Activated naive CD4-positive, alpha-beta T cell treated with anti-CD3 and anti-CD28 coated beads, Interleukin-2, amount 50 U/mL, for 24 hours (primary cell): ENCODE results near the gene TMCO5A.

Experiments
- H3K27ac Mint-ChIP-seq: one replicate; pipeline ENCODE4 v1.8.0; 2021; ENCODE audit warnings: mild to moderate bottlenecking, mixed read lengths
- H3K27me3 Mint-ChIP-seq: one replicate; pipeline ENCODE4 v1.8.0; 2021; ENCODE audit warnings: mixed read lengths
- H3K36me3 Mint-ChIP-seq: one replicate; pipeline ENCODE4 v1.8.0; 2021; ENCODE audit warnings: mixed read lengths
- H3K4me1 Mint-ChIP-seq: one replicate; pipeline ENCODE4 v1.8.0; 2021; ENCODE audit warnings: mixed read lengths
- H3K4me3 Mint-ChIP-seq: one replicate; pipeline ENCODE4 v1.8.0; 2021; ENCODE audit warnings: mild to moderate bottlenecking, mixed read lengths
- H3K9me3 Mint-ChIP-seq: one replicate; pipeline ENCODE4 v1.8.0; 2021; ENCODE audit warnings: mixed read lengths

The TMCO5A gene

DNA sequence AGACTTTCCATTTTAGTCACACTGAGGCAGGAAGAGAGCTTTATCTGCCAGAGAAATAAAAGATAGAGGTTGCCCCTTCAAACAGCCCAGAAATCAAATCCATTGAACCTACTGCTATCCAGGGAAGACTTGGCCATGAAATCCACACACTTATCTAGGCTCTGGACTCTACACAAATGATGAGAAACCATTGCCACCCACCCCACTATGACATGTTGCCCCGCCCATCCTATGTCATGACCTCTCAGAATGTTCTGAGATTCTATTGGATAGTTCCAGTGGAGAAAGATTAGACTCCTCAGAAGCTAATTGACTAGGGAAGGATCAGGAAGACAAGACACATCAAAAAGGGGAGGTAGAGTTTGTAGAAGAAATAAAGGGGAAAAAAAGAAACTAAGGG, at the start of gene TMCO5A:
Gene TMCO5A (plus strand): TSS at position 301 of the 400 bp plus-strand sequence. CDS start 1,684 bp downstream, outside the sequence.
- Mint-ChIP-seq H3K27me3 (peaks cover 6% of the 10 kb centered on the region), H3K27ac (no peak within 1 kb of the TSS), H3K36me3 (no peaks in the 10 kb centered on the region), H3K4me3 (no peak within 1 kb of the TSS), H3K9me3 (no peaks in the 10 kb centered on the region), H3K4me1 (no peaks in the 10 kb centered on the region)

- H3K27ac Mint-ChIP-seq, result no peak overlapping the region
- H3K4me3 Mint-ChIP-seq, result no peak overlapping the region
- peaks cover 16% of the 10 kb centered on the region for H3K27me3 Mint-ChIP-seq
- no peaks in the 10 kb centered on the region for H3K9me3 Mint-ChIP-seq
- no peaks in the 10 kb centered on the region for H3K4me1 Mint-ChIP-seq
- H3K36me3 Mint-ChIP-seq, result no peaks in the 10 kb centered on the region
These were observed 48.8 kb upstream of the TMCO5A start for GRCh38 chr15:37885651-37886050.

GRCh38 chr15:37888356-37888755, 46.1 kb upstream of the TMCO5A start:
- no peaks in the 10 kb centered on the region for H3K4me1 Mint-ChIP-seq
- H3K9me3 Mint-ChIP-seq, result no peaks in the 10 kb centered on the region
- peaks cover 9% of the 10 kb centered on the region for H3K27me3 Mint-ChIP-seq
- no peak overlapping the region for H3K27ac Mint-ChIP-seq
- H3K36me3 Mint-ChIP-seq, result no peaks in the 10 kb centered on the region
- H3K4me3 Mint-ChIP-seq, result no peak overlapping the region

- H3K9me3 Mint-ChIP-seq, result no peaks in the 10 kb centered on the region
- no peaks in the 10 kb centered on the region for H3K36me3 Mint-ChIP-seq
- H3K4me1 Mint-ChIP-seq, result no peaks in the 10 kb centered on the region
- no peak overlapping the region for H3K27ac Mint-ChIP-seq
- no peak overlapping the region for H3K4me3 Mint-ChIP-seq
- H3K27me3 Mint-ChIP-seq, result peaks cover 2% of the 10 kb centered on the region
These were observed 42.6 kb upstream of the TMCO5A start for GRCh38 chr15:37891766-37892368.

GRCh38 chr15:37893309-37893708, 41.1 kb upstream of the TMCO5A start:
- no peak overlapping the region for H3K27ac Mint-ChIP-seq

DNA sequence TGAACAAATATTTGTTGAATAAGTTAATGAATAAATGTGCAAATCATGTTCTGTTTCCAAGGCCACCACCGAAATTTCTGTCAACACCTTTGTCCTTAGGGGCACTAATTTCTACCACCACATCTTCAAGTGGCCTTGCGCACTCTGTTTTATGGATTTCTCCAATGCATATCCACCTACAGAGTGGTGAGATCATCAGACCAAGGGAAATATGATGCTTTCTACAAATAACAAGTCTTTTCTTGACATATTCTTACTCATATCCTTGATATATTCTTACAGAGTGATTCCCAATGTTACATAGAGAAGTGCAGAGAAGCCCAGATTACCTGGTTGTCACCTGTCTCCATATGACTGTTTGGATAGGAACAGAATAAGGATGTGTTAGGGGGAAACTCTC, 36.1 kb upstream of the TMCO5A start:
- no peak overlapping the region for H3K27ac Mint-ChIP-seq
- no peak overlapping the region for H3K4me3 Mint-ChIP-seq
- H3K27me3 Mint-ChIP-seq, result no peaks in the 10 kb centered on the region
- no peaks in the 10 kb centered on the region for H3K36me3 Mint-ChIP-seq
- H3K9me3 Mint-ChIP-seq, result no peaks in the 10 kb centered on the region
- no peaks in the 10 kb centered on the region for H3K4me1 Mint-ChIP-seq

More at GRCh38 chr15:37893309-37893708, 41.1 kb upstream of the TMCO5A start:
- Mint-ChIP-seq H3K4me1 (no peaks in the 10 kb centered on the region), H3K36me3 (no peaks in the 10 kb centered on the region), H3K4me3 (no peak overlapping the region), H3K27me3 (no peaks in the 10 kb centered on the region), H3K9me3 (no peaks in the 10 kb centered on the region)

- Mint-ChIP-seq H3K4me1 (no peaks in the 10 kb centered on the region), H3K4me3 (no peak overlapping the region), H3K36me3 (no peaks in the 10 kb centered on the region), H3K9me3 (no peaks in the 10 kb centered on the region), H3K27ac (no peak overlapping the region), H3K27me3 (peaks cover 2% of the 10 kb centered on the region)
These were observed 33.9 kb upstream of the TMCO5A start for GRCh38 chr15:37900326-37901221.

GRCh38 chr15:37902126-37902525, 32.3 kb upstream of the TMCO5A start:
- no peak overlapping the region for H3K4me3 Mint-ChIP-seq
- H3K36me3 Mint-ChIP-seq, result no peaks in the 10 kb centered on the region
- H3K27ac Mint-ChIP-seq, result no peak overlapping the region
- peaks cover 2% of the 10 kb centered on the region for H3K27me3 Mint-ChIP-seq
- H3K9me3 Mint-ChIP-seq, result no peaks in the 10 kb centered on the region
- no peaks in the 10 kb centered on the region for H3K4me1 Mint-ChIP-seq

GRCh38 chr15:37903919-37904625, 30.4 kb upstream of the TMCO5A start:
- no peaks in the 10 kb centered on the region for H3K36me3 Mint-ChIP-seq
- peaks cover 2% of the 10 kb centered on the region for H3K27me3 Mint-ChIP-seq
- H3K27ac Mint-ChIP-seq, result no peak overlapping the region
- H3K9me3 Mint-ChIP-seq, result no peaks in the 10 kb centered on the region
- H3K4me3 Mint-ChIP-seq, result no peak overlapping the region
- H3K4me1 Mint-ChIP-seq, result no peaks in the 10 kb centered on the region

DNA sequence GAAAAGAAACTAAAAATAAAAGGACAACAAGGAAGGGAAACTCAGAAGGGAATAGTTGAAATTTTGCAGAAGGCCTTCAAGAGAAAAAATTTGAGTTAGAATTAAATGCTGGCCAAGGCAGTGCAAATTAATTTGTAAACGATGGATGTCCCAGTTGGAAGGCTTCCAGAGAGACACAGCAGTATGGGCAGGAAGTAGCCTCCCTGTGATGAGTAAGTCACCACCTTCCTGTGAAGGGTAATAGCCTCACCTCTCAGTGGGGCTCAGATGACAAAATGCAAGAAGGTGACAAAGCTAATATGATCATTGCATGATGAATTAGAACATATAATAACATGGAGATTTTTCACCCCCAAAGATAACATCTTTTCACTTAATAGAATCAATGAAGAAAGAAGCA, 27.3 kb upstream of the TMCO5A start:
- Mint-ChIP-seq H3K9me3 (no peaks in the 10 kb centered on the region), H3K27ac (no peak overlapping the region), H3K27me3 (peaks cover 2% of the 10 kb centered on the region), H3K4me3 (no peak overlapping the region), H3K4me1 (no peaks in the 10 kb centered on the region), H3K36me3 (no peaks in the 10 kb centered on the region)

- no peaks in the 10 kb centered on the region for H3K4me1 Mint-ChIP-seq
- no peak overlapping the region for H3K4me3 Mint-ChIP-seq
- peaks cover 10% of the 10 kb centered on the region for H3K9me3 Mint-ChIP-seq
- H3K36me3 Mint-ChIP-seq, result no peaks in the 10 kb centered on the region
- H3K27me3 Mint-ChIP-seq, result peaks cover 14% of the 10 kb centered on the region
- H3K27ac Mint-ChIP-seq, result no peak overlapping the region
These were observed 12.7 kb upstream of the TMCO5A start for GRCh38 chr15:37921527-37922385.

- no peaks in the 10 kb centered on the region for H3K36me3 Mint-ChIP-seq
- no peaks in the 10 kb centered on the region for H3K4me1 Mint-ChIP-seq
- H3K27ac Mint-ChIP-seq, result no peak overlapping the region
- H3K9me3 Mint-ChIP-seq, result peaks cover 10% of the 10 kb centered on the region
- no peak overlapping the region for H3K4me3 Mint-ChIP-seq
- peaks cover 11% of the 10 kb centered on the region for H3K27me3 Mint-ChIP-seq
These were observed 8.3 kb upstream of the TMCO5A start for GRCh38 chr15:37926136-37926535.

- Mint-ChIP-seq H3K36me3 (no peaks in the 10 kb centered on the region), H3K4me1 (no peaks in the 10 kb centered on the region), H3K9me3 (peaks cover 4% of the 10 kb centered on the region), H3K27me3 (peaks cover 2% of the 10 kb centered on the region), H3K4me3 (no peak overlapping the region), H3K27ac (no peak overlapping the region)
These were observed 5.2 kb upstream of the TMCO5A start for GRCh38 chr15:37929238-37929637.

DNA sequence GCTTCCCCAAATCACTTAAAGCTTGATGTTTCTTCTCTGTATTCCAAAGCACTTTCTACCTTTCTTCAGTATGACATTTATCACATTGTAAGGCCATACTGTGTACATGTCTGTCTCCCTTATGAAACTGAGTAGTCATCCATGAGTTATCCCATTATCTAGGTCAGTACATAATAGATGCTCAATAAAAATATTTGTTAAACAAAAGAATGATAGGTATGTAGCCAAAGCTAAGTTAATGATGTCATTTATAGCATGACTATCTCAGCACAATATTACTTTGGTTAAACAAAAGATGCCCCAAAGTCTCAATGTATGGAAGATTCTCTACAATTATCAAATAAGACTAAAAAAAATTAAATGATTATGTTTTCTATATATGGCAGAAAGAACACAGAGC, 3.1 kb upstream of the TMCO5A start:
- Mint-ChIP-seq H3K4me3 (no peak overlapping the region), H3K9me3 (no peaks in the 10 kb centered on the region), H3K36me3 (no peaks in the 10 kb centered on the region), H3K27ac (no peak overlapping the region), H3K4me1 (no peaks in the 10 kb centered on the region), H3K27me3 (peaks cover 6% of the 10 kb centered on the region)

GRCh38 chr15:37931868-37932267, 2.6 kb upstream of the TMCO5A start:
- Mint-ChIP-seq H3K36me3 (no peaks in the 10 kb centered on the region), H3K27ac (no peak overlapping the region), H3K27me3 (peaks cover 8% of the 10 kb centered on the region)

More at GRCh38 chr15:37931868-37932267, 2.6 kb upstream of the TMCO5A start:
- Mint-ChIP-seq H3K9me3 (no peaks in the 10 kb centered on the region), H3K4me3 (no peak overlapping the region), H3K4me1 (no peaks in the 10 kb centered on the region)
